ENCODE data around the gene SLC47A2.

The SLC47A2 gene

DNA sequence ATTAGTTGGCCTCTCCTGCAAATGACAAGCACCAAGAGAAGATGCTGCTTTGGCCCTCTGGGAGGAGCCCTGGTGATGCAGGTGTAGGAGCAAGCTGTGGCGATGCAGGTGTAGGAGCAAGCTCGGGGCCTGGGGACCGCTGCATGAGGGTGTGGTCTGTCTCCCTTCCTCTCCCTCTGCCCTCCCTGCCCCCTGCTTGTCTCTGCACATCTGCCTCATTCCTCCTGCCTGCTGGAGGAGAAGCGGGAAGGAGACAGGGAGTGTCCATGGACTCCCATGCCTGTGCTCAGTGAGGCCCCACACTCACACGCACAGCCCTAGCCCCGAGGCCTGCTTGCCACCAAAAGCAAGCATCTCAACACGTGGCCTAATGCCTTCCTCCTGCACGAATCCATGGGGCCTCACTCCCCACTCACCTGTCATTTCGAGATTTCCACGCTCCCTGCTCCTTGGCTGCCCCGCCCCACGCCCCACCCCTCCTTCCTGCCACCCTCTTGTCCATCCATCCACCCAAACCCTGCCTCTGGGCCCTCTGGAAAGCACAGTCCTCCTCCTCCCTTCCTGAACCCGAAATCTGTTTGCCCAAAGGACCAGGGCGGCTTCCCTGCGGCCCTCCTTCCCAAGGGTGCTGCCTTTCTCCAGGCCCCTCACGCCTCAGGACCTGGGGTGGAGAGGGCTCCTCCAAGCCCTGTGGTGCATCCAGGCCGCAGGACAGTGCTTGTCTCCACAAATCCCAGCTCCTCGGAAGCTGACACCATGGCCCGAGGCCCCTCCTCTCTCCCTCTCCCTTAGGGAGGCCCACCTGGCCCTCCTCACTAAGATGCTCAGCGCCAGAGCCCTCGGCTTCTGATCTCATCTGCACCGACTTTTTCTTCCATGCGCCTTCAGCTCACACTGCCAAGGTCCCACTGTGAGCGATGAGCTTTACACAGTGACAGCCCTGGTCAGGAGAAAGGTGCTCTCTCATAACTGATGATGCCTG, 43.5 kb upstream of the SLC47A2 start:
- DNase-seq (ENCODE audit: insufficient read length, low spot score) (no peak), FAIRE-seq (no peak)
- TF ChIP-seq, protein P1, sequence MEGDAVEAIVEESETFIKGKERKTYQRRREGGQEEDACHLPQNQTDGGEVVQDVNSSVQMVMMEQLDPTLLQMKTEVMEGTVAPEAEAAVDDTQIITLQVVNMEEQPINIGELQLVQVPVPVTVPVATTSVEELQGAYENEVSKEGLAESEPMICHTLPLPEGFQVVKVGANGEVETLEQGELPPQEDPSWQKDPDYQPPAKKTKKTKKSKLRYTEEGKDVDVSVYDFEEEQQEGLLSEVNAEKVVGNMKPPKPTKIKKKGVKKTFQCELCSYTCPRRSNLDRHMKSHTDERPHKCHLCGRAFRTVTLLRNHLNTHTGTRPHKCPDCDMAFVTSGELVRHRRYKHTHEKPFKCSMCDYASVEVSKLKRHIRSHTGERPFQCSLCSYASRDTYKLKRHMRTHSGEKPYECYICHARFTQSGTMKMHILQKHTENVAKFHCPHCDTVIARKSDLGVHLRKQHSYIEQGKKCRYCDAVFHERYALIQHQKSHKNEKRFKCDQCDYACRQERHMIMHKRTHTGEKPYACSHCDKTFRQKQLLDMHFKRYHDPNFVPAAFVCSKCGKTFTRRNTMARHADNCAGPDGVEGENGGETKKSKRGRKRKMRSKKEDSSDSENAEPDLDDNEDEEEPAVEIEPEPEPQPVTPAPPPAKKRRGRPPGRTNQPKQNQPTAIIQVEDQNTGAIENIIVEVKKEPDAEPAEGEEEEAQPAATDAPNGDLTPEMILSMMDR (IDR thresholded peaks at IDR 0.05; ENCODE audit: insufficient read depth, missing control alignments): no peak

DNA sequence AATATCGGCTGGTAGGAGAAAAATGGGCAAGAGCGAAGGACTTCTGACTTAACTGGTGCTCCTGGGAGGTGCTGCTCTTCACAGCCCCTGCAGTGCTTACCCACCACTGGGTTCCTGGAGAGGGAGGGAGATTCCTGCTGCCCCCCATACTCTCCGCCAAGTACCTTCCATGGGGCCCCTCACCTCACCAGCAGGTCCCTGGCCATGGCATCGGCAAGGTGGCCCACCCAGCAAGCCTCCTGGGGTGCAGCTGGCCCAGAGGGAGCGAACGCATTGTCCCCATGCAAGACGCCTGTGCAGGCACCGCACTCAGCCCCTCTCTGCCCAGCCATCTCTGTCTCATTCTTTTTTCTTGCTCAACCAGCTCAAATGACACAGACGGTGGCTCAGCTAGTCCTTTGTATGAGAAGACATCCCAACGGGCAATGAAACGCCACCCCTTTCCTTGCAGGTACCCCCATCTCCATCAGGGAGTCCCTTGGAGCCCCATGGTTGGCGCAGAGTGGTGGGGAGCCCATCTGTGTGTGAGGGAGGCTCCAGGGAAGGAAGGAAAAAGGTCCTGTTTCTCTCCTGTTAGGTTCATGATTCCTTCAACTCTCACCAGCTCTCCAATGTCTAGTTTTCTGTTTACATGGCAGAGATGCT, 41.3 kb upstream of the SLC47A2 start:
- no peak for FAIRE-seq
- DNase-seq (ENCODE audit: insufficient read length, low spot score): no peak
- TF ChIP-seq, protein P1 (IDR thresholded peaks at IDR 0.05; ENCODE audit: insufficient read depth, missing control alignments): no peak

DNA sequence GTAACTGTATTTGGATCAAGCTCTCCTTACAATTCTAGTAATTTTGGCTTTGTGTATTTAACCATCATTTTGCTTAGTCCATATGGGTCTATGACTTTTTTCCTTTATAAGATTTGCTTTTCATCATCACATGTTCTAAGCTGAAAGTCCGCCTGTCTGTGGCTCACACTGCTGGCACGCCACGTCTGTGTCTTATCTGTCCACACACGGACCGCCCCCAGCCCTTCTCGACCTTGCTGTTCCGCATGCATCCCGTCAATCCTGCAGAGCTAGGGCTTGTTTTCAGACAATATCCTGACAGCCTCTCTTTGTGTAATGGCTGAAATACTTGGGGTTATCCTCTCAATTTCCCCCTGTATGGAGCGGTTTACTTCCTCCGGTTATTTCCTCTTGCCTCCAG, 40.2 kb upstream of the SLC47A2 start:
- TF ChIP-seq, protein P1 (IDR thresholded peaks at IDR 0.05; ENCODE audit: insufficient read depth, missing control alignments): no peak
- FAIRE-seq: no peak
- DNase-seq (ENCODE audit: insufficient read length, low spot score): no peak

DNA sequence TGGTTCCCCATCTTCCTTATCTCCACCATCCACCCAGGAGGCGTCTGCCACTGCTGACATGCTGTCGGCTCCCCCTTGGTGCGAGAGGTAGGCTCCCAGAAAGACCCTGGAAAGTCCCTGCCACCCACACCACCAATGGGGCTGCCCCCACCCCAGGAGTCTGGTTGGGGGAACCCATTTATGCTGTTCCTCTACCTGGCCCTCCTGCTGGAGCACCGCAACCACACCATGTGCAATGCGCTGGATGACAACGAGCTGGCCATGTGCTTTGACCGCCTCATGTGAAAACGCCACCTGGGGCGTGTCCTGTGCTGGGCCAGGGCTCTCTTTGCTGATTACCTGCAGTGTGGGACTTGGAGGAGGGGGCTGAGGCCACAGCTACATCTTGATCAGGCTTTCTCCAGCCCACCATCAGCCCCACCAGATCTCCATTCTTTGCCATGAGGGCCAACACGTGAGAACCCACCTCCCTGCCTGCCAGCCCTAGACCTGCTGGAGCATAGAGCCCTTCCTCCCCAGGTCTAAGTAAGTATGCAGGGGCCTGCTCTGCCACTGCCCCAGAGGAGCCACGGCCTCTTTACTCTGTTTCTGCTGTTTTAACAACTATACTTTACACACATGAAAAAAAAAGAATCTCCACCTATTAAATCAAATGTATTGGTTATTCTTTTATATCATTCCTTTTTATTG, 39.6 kb upstream of the SLC47A2 start:
- DNase-seq (ENCODE audit: insufficient read length, low spot score) (no peak), FAIRE-seq (no peak)

DNA sequence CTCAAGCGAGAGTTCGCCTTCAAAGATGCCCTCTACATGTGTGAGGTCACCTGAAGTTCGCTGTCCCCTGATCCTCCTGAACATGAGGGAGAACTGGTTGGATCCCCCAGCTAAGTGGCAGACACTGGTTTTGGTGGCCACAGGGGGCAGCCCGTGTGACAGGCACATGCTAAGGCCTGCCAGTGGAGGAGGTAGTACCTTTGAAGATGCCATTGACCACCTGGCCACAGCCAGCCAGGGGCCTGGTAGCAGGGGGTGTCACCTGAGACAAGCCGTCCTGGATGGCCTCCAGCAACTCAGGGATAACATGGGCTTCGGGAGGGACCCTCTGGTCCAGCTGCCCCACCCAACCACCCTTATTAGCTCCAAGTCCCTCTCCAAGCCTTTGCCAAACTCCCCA, 39.0 kb upstream of the SLC47A2 start:
- TF ChIP-seq, protein P1 (IDR thresholded peaks at IDR 0.05; ENCODE audit: insufficient read depth, missing control alignments): no peak
- FAIRE-seq (no peak), DNase-seq (ENCODE audit: insufficient read length, low spot score) (no peak)

More for the DNA sequence above, 39.6 kb upstream of the SLC47A2 start:
- TF ChIP-seq, protein P1 (IDR thresholded peaks at IDR 0.05; ENCODE audit: insufficient read depth, missing control alignments): no peak

DNA sequence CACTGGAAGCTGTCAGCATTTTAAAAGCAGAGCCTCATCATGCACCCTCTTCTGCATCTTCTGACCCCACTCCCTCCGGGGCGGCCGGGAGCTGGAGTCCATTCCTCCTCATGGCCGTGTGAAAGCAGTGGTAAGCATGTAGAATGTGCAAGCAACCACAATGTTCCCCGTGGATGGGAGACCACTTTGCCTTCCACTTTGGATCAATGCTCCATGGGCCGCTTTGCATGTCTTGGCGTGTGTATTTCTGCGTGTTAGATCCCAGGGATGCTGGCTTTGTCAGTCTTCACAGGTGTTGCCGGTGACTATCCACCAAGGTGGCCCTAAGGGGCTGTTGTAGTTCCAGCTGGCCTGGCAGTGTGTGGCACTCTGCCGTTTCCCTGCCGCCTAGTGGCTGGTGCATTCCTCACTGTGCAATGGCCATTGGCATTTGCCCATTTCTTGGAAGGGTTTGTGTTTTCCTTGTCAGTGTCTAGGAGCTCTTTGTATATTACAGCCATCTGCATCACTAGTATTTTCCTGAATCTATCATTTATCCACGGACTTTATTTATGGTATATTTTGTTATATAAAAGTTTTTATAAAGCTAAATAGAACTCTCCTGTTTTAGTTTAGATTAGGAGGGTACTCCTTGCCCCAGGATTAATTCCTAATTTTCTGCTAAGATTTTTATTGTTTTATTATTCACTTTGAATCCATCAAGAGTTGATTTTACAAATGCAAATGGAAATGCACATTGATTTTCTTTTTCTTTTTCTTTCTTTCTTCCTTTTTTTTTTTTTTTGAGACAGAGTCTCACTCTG, 37.5 kb upstream of the SLC47A2 start:
- DNase-seq (ENCODE audit: insufficient read length, low spot score): no peak
- TF ChIP-seq, protein P1 (IDR thresholded peaks at IDR 0.05; ENCODE audit: insufficient read depth, missing control alignments): no peak
- no peak for FAIRE-seq
